Thyroid gland (tissue), 4 donors: ENCODE measurements around the gene TNFSF13B. TPM values are rescaled to one million over a fixed set of nuclear protein-coding genes. Genes with fewer than 3 reads are reported as not detected.

Experiments used
- DNase-seq, 2 donors: peaks; one replicate each; pipeline ENCODE4 v3.0.0-alpha.2; 2019
- H3K27ac ChIP-seq, 3 donors: fragments of 200-600 bp; sonication (generic); 1 replicate in 2 of 3; 2 replicates in 1 of 3; pipeline ENCODE4 v1.5.1; 2016 to 2019; ENCODE audit warnings: mild to moderate bottlenecking in 1 of 3, moderate library complexity in 1 of 3
- H3K27me3 ChIP-seq: fragments of 200-600 bp; sonication (generic); one replicate; pipeline ENCODE4 v1.5.1; 2019
- H3K36me3 ChIP-seq, 2 donors: fragments of 200-600 bp; sonication (generic); one replicate each; pipeline ENCODE4 v1.5.1; 2016 to 2019
- H3K4me1 ChIP-seq, 2 donors: fragments of 200-600 bp; sonication (generic); one replicate each; pipeline ENCODE4 v1.5.1; 2017 to 2019
- H3K4me3 ChIP-seq, 3 donors: fragments of 200-600 bp; sonication (generic); replicated peaks in 1 of 3; 1 replicate in 2 of 3; 2 replicates in 1 of 3; pipeline ENCODE4 v1.5.1; 2016; ENCODE audit warnings: mild to moderate bottlenecking in 1 of 3
- H3K9me3 ChIP-seq: fragments of 200-600 bp; sonication (generic); one replicate; pipeline ENCODE4 v1.5.1; 2017
- POLR2A ChIP-seq, 2 donors: fragments of 450-650 bp; IDR thresholded peaks; one replicate each; pipeline ENCODE4 v1.6.1; 2017; ENCODE audit warnings: antibody characterized with exemption in 2 of 2, mild to moderate bottlenecking in 2 of 2, moderate library complexity in 1 of 2
- WGBS, 2 donors: methylation state at CpG; one replicate each; pipeline ENCODE4 v1.1.5; 2017; 5-methylcytosine and 5-hydroxymethylcytosine counted together
- intact Hi-C: fragments of 100-400 bp; cut with DNase I; formaldehyde crosslinking; loops from one replicate; pipeline ENCODE4 v1.15.1; 2023
- total RNA-seq, 4 donors: library from RNA; depleted of rRNA; stranded (reverse); fragments of >200 nt; gene quantifications; one replicate each; pipeline ENCODE4 v1.2.3, GENCODE V29; 2016
- TF ChIP-seq, protein P1 (sequence below), 6 experiments: fragments of 200-600 bp in 3 of 6; fragments of 450-650 bp in 3 of 6; sonication (generic) in 3 of 6; IDR thresholded peaks; one replicate each; pipeline ENCODE4 v1.5.1; 2016 to 2019; ENCODE audit warnings: antibody characterized with exemption in 6 of 6, mild to moderate bottlenecking in 2 of 6, inconsistent platforms in 1 of 6, moderate library complexity in 1 of 6

TNFSF13B gene
- 1 to 10 TPM; 1.3 to 4.6 (median 2.6) TPM for total RNA-seq

DNA sequence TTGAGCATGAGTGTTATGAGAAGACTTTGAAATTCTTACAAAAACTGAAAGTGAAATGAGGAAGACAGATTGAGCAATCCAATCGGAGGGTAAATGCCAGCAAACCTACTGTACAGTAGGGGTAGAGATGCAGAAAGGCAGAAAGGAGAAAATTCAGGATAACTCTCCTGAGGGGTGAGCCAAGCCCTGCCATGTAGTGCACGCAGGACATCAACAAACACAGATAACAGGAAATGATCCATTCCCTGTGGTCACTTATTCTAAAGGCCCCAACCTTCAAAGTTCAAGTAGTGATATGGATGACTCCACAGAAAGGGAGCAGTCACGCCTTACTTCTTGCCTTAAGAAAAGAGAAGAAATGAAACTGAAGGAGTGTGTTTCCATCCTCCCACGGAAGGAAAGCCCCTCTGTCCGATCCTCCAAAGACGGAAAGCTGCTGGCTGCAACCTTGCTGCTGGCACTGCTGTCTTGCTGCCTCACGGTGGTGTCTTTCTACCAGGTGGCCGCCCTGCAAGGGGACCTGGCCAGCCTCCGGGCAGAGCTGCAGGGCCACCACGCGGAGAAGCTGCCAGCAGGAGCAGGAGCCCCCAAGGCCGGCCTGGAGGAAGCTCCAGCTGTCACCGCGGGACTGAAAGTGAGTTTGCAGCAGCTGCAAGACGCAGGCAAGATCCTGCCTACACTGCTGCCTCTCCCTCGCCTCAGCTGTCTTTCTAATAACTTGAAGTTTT is at the start of gene TNFSF13B:
TSS of gene TNFSF13B (plus strand) at position 118 of the 728 bp plus-strand sequence. CDS start at position 296, 178 bp downstream.
- no peaks in the 10 kb centered on the region for H3K36me3 ChIP-seq
- DNase-seq = peak; percentile 39 to 52
- intact Hi-C loops = no loop called here
- H3K27me3 ChIP-seq = no peaks in the 10 kb centered on the region
- H3K4me1 ChIP-seq = peaks cover 13 to 21% of the 10 kb centered on the region in 2 donors
- peak within 1 kb of the TSS in 2 of 3 donors; percentile 9 to 27 for H3K4me3 ChIP-seq
- no peak for TF ChIP-seq POLR2A (IDR thresholded peaks at IDR 0.05)
- TF ChIP-seq, protein P1, sequence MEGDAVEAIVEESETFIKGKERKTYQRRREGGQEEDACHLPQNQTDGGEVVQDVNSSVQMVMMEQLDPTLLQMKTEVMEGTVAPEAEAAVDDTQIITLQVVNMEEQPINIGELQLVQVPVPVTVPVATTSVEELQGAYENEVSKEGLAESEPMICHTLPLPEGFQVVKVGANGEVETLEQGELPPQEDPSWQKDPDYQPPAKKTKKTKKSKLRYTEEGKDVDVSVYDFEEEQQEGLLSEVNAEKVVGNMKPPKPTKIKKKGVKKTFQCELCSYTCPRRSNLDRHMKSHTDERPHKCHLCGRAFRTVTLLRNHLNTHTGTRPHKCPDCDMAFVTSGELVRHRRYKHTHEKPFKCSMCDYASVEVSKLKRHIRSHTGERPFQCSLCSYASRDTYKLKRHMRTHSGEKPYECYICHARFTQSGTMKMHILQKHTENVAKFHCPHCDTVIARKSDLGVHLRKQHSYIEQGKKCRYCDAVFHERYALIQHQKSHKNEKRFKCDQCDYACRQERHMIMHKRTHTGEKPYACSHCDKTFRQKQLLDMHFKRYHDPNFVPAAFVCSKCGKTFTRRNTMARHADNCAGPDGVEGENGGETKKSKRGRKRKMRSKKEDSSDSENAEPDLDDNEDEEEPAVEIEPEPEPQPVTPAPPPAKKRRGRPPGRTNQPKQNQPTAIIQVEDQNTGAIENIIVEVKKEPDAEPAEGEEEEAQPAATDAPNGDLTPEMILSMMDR (IDR thresholded peaks at IDR 0.05) = peak in 3 of 6 experiments; percentile 12 to 25 (median 15)
- H3K27ac ChIP-seq = peak within 1 kb of the TSS; percentile 4 to 43 (median 22)
- H3K9me3 ChIP-seq = no peaks in the 10 kb centered on the region
- 14 to 16% methylated on average over 8 to 14 of the region's 16 CpGs for WGBS, 2 donors

DNA sequence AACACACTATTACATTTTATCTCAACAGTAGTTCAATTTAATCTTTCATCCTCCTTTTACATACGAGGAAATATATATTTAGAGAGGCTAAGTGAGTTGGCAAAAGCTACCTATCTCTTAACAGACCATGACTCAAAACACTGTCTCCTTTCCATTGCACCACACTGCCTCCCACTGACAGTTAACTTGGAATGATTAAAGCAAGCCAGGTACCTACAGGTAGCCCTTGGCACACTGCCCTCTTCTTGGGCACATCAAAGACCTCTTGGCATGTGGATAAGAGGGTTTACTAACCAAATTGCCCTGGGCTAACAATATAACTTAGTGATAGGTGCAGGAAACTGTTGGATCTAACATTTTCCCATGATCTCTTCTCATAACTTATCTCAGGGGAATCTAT is 49.5 kb upstream of the TNFSF13B start:
- Histone ChIP-seq H3K4me3 (no peak overlapping the region), H3K27ac (no peak overlapping the region), H3K4me1 (peaks cover 20 to 40% of the 10 kb centered on the region in 2 donors), H3K36me3 (no peaks in the 10 kb centered on the region), H3K27me3 (no peaks in the 10 kb centered on the region), H3K9me3 (no peaks in the 10 kb centered on the region)
- peak; percentile 42 to 55 for DNase-seq
- TF ChIP-seq, protein P1 (IDR thresholded peaks at IDR 0.05) = no peak
- TF ChIP-seq POLR2A (IDR thresholded peaks at IDR 0.05) = no peak
- intact Hi-C loops = no loop called here
- 37 to 49% methylated on average over 1 of the region's 1 CpG for WGBS, 2 donors

DNA sequence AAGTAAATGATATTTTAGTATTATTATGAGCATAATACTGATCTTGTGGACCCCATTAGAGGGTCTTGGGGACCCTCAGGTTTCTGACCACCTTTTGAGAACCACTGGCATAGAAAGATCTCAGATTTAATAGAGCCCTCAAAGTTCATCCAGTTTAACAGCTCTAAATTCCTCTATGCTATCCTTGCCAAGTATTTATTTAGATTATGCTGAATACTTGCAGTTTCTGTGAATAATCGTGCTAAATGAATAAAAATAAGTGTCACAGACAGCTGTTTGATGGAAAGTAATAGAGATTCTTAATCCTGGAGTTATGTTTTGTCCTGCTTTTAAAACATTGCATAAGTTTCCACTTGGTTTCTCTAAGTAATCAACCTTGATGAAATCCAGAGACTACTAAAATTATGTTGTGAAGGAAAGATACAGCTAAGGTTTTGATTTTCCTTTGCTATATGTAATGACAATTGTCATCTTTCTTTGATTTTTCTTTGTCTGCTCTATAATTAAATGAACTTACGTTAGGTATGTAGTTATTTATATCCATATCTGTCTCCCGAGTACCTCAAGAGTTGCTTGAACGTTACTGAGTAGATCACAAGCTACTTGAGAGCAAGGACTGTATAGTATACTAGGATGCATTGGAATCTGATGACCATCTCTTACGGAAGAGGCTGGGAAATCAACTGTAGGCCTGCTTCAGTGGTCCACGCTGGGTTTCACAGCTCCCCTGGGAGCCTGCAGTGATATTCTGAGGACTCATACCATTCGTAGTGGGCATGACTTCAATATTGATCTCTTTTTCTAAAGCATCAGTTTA is 45.6 kb upstream of the TNFSF13B start:
- TF ChIP-seq, protein P1 (IDR thresholded peaks at IDR 0.05) = no peak
- TF ChIP-seq POLR2A (IDR thresholded peaks at IDR 0.05) = no peak
- Histone ChIP-seq H3K36me3 (no peaks in the 10 kb centered on the region), H3K27me3 (no peaks in the 10 kb centered on the region), H3K27ac (no peak overlapping the region), H3K4me1 (peaks cover 15 to 20% of the 10 kb centered on the region in 2 donors), H3K4me3 (no peak overlapping the region), H3K9me3 (no peaks in the 10 kb centered on the region)
- intact Hi-C loops = no loop called here
- no peak for DNase-seq
- 81% methylated on average over 7 of the region's 7 CpGs for WGBS, 2 donors

- Histone ChIP-seq H3K36me3 (no peaks in the 10 kb centered on the region), H3K27me3 (no peaks in the 10 kb centered on the region), H3K4me1 (peaks cover under 1 to 6% of the 10 kb centered on the region in 2 donors), H3K4me3 (no peak overlapping the region), H3K9me3 (no peaks in the 10 kb centered on the region), H3K27ac (no peak overlapping the region)
- intact Hi-C loops = no loop called here
- no peak for DNase-seq
- TF ChIP-seq, protein P1 (IDR thresholded peaks at IDR 0.05) = no peak
- no peak for TF ChIP-seq POLR2A (IDR thresholded peaks at IDR 0.05)
- WGBS, 2 donors = 82 to 83% methylated on average over 1 of the region's 1 CpG
These were observed 44.1 kb upstream of the TNFSF13B start for GRCh38 chr13:108225440-108225839.
